ENCODE data around the gene HARBI1.
A peak's percentile ranks its signal among the peaks of the same experiment; 100 is the strongest.
"Not testable (repeated sequence)": the region's sequence is repeated elsewhere in the genome, so short reads cannot be mapped to it uniquely, and the experiment has no call there.

Gene HARBI1

DNA sequence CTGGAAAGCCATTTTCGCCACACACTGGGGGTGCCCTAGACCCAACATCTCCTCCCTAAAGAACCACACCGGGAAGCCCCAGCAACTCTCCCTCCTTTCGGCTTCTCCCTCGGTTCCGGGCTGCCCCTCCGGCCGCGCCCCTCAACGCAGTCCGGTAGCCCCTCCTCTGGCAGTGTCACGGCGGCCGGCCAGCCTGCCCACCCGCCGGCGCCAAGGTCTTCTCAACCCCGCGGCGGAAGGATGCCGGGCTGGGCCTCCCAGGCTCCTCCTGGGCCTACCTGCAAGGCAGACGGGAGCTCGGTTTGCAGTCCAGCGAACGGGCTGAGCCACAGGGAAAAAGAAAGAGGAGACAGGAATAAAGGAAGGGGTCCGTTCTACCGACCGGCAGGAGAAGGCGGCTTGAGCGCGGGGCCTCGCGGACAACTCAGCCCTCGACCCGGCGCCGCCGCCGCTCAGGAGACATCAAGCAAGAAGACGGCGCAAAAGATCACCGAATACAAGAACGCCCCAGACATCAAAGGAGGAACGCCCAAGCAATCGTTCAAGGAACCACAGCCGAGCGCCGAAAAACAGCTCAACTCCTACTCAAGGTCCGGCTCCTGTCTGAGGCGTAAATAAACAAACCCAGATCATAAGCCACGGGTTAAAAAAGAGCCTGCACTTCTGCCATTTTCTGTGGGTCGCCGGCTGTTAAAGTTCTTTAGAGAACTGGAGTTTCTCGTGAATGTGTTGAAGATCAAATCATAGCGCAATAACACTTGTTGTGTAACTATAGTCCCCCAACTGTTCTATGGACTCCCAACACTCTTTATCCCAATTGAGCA is 23.3 kb downstream of the HARBI1 start, which contains the start of gene AMBRA1:
Gene AMBRA1, minus strand, starts transcription at position 474 of the 824 bp plus-strand sequence. CDS start 45,643 bp downstream, outside the sequence.
- TF ChIP-seq, protein P1, sequence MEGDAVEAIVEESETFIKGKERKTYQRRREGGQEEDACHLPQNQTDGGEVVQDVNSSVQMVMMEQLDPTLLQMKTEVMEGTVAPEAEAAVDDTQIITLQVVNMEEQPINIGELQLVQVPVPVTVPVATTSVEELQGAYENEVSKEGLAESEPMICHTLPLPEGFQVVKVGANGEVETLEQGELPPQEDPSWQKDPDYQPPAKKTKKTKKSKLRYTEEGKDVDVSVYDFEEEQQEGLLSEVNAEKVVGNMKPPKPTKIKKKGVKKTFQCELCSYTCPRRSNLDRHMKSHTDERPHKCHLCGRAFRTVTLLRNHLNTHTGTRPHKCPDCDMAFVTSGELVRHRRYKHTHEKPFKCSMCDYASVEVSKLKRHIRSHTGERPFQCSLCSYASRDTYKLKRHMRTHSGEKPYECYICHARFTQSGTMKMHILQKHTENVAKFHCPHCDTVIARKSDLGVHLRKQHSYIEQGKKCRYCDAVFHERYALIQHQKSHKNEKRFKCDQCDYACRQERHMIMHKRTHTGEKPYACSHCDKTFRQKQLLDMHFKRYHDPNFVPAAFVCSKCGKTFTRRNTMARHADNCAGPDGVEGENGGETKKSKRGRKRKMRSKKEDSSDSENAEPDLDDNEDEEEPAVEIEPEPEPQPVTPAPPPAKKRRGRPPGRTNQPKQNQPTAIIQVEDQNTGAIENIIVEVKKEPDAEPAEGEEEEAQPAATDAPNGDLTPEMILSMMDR (IDR thresholded peaks at IDR 0.05; ENCODE audit: low read depth, low read length, missing control alignments), result no peak

GRCh38 chr11:46590740-46591605 is 26.1 kb downstream of the HARBI1 start:
- TF ChIP-seq, protein P1 (IDR thresholded peaks at IDR 0.05; ENCODE audit: low read depth, low read length, missing control alignments), result no peak

More for the DNA sequence above, 23.3 kb downstream of the HARBI1 start, which contains the start of gene AMBRA1:
- peak; percentile 87 for DNase-seq (ENCODE audit: low read depth)
- H3K4me3 ChIP-seq (ENCODE audit: low read depth, low read length), result peak within 1 kb of the TSS; percentile 95

DNA sequence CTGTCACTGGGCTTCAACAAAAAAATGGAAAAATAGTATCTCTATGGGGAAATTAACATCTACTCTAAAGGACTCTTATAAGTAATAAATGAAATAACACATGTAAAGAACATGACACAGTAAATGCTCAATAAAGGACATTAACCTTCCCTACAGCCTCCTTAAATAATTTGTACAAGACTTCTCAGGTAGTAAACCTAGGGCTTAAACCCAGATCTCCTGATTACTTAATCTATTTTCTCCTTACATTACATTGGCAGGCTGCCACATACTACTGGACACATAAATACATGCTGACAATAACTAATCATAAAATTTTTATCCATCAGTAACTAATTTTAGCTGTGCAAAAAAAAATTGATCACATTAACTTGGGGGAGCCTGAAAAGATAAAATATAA is 28.1 kb downstream of the HARBI1 start:
- H3K4me3 ChIP-seq (ENCODE audit: low read depth, low read length), result no peak overlapping the region
- TF ChIP-seq, protein P1 (IDR thresholded peaks at IDR 0.05; ENCODE audit: low read depth, low read length, missing control alignments), result no peak
- DNase-seq (ENCODE audit: low read depth), result no peak

More at GRCh38 chr11:46590740-46591605, 26.1 kb downstream of the HARBI1 start:
- no peak overlapping the region for H3K4me3 ChIP-seq (ENCODE audit: low read depth, low read length)
- no peak for DNase-seq (ENCODE audit: low read depth)

- H3K4me3 ChIP-seq (ENCODE audit: low read depth, low read length), result no peak overlapping the region
- no peak for DNase-seq (ENCODE audit: low read depth)
- TF ChIP-seq, protein P1 (IDR thresholded peaks at IDR 0.05; ENCODE audit: low read depth, low read length, missing control alignments), result no peak
Measured at GRCh38 chr11:46588131-46588530, 28.9 kb downstream of the HARBI1 start.

- DNase-seq (ENCODE audit: low read depth); H3K4me3 ChIP-seq (ENCODE audit: low read depth, low read length): not testable (repeated sequence)
Measured at GRCh38 chr11:46583513-46583912, 33.5 kb downstream of the HARBI1 start.

GRCh38 chr11:46582588-46582987 is 34.4 kb downstream of the HARBI1 start:
- no peak overlapping the region for H3K4me3 ChIP-seq (ENCODE audit: low read depth, low read length)
- TF ChIP-seq, protein P1 (IDR thresholded peaks at IDR 0.05; ENCODE audit: low read depth, low read length, missing control alignments), result no peak
- DNase-seq (ENCODE audit: low read depth), result no peak

DNA sequence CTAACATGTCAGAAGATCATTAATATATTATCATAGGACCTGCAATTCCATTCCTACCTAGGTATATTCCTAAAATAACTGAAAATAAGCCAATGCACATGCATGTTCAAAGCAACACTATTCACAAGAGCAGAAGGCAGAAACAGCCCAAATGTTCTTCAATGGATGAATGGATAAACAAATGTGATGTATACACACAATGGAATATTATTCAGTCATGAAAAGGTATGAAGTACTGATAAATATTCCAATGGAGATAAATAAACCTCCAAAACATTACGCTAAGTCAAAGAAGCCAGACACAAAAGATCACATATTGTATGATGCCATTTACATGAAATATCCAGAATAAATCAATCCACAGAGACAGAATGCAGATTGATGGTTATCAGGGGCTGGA is 40.0 kb downstream of the HARBI1 start:
- no peak overlapping the region for H3K4me3 ChIP-seq (ENCODE audit: low read depth, low read length)
- TF ChIP-seq, protein P1 (IDR thresholded peaks at IDR 0.05; ENCODE audit: low read depth, low read length, missing control alignments), result no peak
- DNase-seq (ENCODE audit: low read depth), result no peak

All from GM12864 (cell line).